RWPE2 (cell line): ENCODE results near the gene DSCAM.
"Not testable (repeated sequence)": the region's sequence is repeated elsewhere in the genome, so short reads cannot be mapped to it uniquely, and the experiment has no call there.

Source experiments
- ATAC-seq: fragments of 200-7000 bp; cut with Tn5 transposase; 3 replicates; pipeline ENCODE4 v1.9.1; 2021; ENCODE audit warnings: low read depth
- DNase-seq: peaks from one replicate; pipeline ENCODE4 v3.0.0-alpha.2; 2020; ENCODE audit warnings: low spot score
- H3K27ac ChIP-seq: fragments of 450-650 bp; 2 replicates; pipeline ENCODE4 v1.5.1; 2017; ENCODE audit warnings: mild to moderate bottlenecking; ENCODE audit not compliant: poor library complexity, severe bottlenecking
- H3K27me3 ChIP-seq: fragments of 250-450 bp; sonication (Bioruptor Pico); 2 replicates; pipeline ENCODE4 v1.5.1; 2021; ENCODE audit warnings: mild to moderate bottlenecking, moderate library complexity; ENCODE audit not compliant: insufficient read depth, poor library complexity, severe bottlenecking
- H3K36me3 ChIP-seq: fragments of 250-450 bp; sonication (Bioruptor Pico); 2 replicates; pipeline ENCODE4 v1.5.1; 2020; ENCODE audit warnings: low read depth, mild to moderate bottlenecking, moderate library complexity
- H3K4me1 ChIP-seq: fragments of 250-450 bp; sonication (Bioruptor Pico); 2 replicates; pipeline ENCODE4 v1.5.1; 2021; ENCODE audit warnings: mild to moderate bottlenecking, moderate library complexity; ENCODE audit not compliant: insufficient read depth, poor library complexity, severe bottlenecking
- H3K4me3 ChIP-seq: fragments of 250-450 bp; sonication (Bioruptor Pico); 2 replicates; pipeline ENCODE4 v1.5.1; 2021; ENCODE audit warnings: mild to moderate bottlenecking, moderate library complexity; ENCODE audit not compliant: severe bottlenecking
- H3K9me3 ChIP-seq: fragments of 250-450 bp; sonication (Bioruptor Pico); 2 replicates; pipeline ENCODE4 v1.5.1; 2021; ENCODE audit warnings: mild to moderate bottlenecking, moderate library complexity; ENCODE audit not compliant: severe bottlenecking
- TF ChIP-seq, protein P1 (sequence below): fragments of 450-650 bp; IDR thresholded peaks from one replicate; pipeline ENCODE4 v1.5.1; 2017; ENCODE audit warnings: mild to moderate bottlenecking, moderate library complexity; ENCODE audit not compliant: poor library complexity, severe bottlenecking

DSCAM gene

DNA sequence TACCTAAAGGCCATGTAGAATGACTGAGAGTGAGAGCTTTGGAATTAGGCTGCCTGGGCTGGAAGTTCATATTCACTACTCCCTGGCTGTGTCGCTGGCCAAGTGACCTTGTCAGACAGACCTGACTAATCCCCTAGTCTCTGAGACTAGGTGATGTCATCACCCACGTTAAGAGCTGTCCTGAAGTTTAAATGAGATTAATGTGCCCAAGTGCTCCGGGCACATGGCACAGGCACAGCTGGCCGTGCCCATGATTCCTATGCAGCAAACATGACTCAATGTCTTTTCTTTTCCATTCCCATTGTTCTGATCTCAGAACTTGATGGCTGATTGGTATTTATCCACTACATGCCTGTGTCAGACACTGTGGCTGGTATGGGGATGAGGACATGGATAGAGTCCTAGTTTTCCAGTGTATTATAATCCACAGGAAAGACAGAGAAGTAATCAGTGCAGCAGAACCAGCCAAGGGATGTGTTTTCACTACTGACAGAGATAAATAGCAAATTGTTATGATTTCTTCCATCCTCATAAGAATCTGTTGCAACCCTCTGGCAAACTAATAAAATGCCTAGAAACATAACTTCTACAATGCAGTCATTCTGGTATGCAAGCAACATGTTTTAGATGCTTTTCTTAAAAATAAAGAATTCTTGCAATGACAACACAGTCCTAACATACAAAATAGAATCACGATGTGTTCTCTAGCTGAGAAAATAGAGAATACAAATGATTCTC, 798.8 kb downstream of the DSCAM start:
- ATAC-seq (no peak), DNase-seq (no peak)
- Histone ChIP-seq H3K9me3 (no peaks in the 10 kb centered on the region), H3K27me3 (no peaks in the 10 kb centered on the region), H3K27ac (no peak overlapping the region), H3K4me1 (no peaks in the 10 kb centered on the region), H3K4me3 (no peak overlapping the region), H3K36me3 (no peaks in the 10 kb centered on the region)
- TF ChIP-seq, protein P1, sequence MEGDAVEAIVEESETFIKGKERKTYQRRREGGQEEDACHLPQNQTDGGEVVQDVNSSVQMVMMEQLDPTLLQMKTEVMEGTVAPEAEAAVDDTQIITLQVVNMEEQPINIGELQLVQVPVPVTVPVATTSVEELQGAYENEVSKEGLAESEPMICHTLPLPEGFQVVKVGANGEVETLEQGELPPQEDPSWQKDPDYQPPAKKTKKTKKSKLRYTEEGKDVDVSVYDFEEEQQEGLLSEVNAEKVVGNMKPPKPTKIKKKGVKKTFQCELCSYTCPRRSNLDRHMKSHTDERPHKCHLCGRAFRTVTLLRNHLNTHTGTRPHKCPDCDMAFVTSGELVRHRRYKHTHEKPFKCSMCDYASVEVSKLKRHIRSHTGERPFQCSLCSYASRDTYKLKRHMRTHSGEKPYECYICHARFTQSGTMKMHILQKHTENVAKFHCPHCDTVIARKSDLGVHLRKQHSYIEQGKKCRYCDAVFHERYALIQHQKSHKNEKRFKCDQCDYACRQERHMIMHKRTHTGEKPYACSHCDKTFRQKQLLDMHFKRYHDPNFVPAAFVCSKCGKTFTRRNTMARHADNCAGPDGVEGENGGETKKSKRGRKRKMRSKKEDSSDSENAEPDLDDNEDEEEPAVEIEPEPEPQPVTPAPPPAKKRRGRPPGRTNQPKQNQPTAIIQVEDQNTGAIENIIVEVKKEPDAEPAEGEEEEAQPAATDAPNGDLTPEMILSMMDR = no peak

DNA sequence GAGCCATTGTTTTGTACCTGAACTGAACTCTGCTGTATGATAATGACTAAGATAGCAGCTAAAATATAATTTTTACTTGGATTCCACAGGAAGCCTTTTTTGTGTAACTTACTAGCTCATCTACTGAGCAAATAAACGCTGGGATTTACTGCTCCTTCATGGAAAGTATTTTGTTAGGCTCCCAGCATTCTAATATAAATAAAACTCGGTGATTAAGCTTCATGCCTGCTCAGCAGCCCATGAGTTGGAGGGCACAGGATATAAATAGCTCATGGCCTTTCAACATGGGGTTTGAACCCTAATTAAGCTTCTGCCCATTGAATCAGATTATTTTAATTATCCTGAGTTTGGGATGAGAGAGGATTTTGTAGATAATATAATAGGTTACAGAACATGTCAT, 799.7 kb downstream of the DSCAM start:
- DNase-seq (no peak), ATAC-seq (no peak)
- no peaks in the 10 kb centered on the region for H3K27me3 ChIP-seq
- H3K36me3 ChIP-seq = no peaks in the 10 kb centered on the region
- no peaks in the 10 kb centered on the region for H3K4me1 ChIP-seq
- H3K9me3 ChIP-seq = no peaks in the 10 kb centered on the region
- no peak overlapping the region for H3K4me3 ChIP-seq
- TF ChIP-seq, protein P1 = no peak
- H3K27ac ChIP-seq = no peak overlapping the region

GRCh38 chr21:40043866-40044265, 803.1 kb downstream of the DSCAM start:
- no peak overlapping the region for H3K27ac ChIP-seq
- no peaks in the 10 kb centered on the region for H3K4me1 ChIP-seq
- TF ChIP-seq, protein P1 = no peak
- H3K4me3 ChIP-seq = no peak overlapping the region
- H3K36me3 ChIP-seq = no peaks in the 10 kb centered on the region
- no peaks in the 10 kb centered on the region for H3K27me3 ChIP-seq
- no peak for ATAC-seq
- H3K9me3 ChIP-seq = no peaks in the 10 kb centered on the region
- DNase-seq = no peak

DNA sequence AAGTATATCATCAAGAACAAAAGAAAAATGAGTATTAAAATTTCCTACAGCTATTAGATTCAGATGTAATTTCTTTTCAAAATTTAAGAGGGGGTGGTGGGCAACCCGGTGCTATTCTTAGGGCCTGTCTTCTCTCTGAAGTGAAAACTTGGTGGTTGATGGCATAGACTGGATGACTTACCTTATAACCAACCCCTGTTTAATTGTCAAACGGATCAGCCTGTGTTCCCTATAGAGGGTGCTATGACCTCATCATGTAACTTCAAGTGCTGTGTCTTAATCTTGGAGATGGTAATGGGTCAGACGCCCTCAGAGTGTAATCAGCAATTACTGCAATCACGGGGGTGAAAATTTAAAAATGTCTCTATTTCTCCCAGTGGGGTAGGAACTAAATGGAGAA, 803.5 kb downstream of the DSCAM start:
- no peaks in the 10 kb centered on the region for H3K36me3 ChIP-seq
- no peaks in the 10 kb centered on the region for H3K4me1 ChIP-seq
- no peaks in the 10 kb centered on the region for H3K9me3 ChIP-seq
- no peaks in the 10 kb centered on the region for H3K27me3 ChIP-seq
- TF ChIP-seq, protein P1 = no peak
- no peak overlapping the region for H3K27ac ChIP-seq
- DNase-seq = no peak
- no peak for ATAC-seq
- no peak overlapping the region for H3K4me3 ChIP-seq

DNA sequence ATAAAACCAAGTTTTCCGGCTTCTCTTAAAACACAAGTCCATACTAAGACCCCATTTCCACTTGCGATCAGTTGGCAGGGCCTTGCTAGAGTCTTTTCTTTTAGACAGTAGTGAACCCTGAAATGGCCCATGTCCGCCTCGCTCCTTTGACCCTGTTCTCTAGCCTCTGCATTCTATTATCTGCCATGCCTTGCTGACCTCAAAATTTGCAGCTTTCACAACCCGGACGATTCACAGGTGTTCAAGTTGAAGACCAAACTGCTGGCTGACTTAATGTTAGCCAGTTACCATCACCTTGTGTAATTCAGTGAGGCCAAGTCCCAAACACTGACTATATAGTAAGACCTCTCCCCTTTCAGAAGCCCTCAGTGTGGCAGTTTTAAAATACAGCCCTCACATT, 805.5 kb downstream of the DSCAM start:
- Histone ChIP-seq H3K27ac (no peak overlapping the region), H3K4me3 (no peak overlapping the region), H3K36me3 (no peaks in the 10 kb centered on the region), H3K4me1 (no peaks in the 10 kb centered on the region), H3K27me3 (no peaks in the 10 kb centered on the region), H3K9me3 (no peaks in the 10 kb centered on the region)
- ATAC-seq (no peak), DNase-seq (no peak)
- TF ChIP-seq, protein P1 = no peak

GRCh38 chr21:40033156-40033782, 813.7 kb downstream of the DSCAM start:
- H3K27me3 ChIP-seq, H3K9me3 ChIP-seq, ATAC-seq, H3K4me1 ChIP-seq, H3K36me3 ChIP-seq, H3K27ac ChIP-seq, H3K4me3 ChIP-seq, DNase-seq: not testable (repeated sequence)
